Epithelial cell of esophagus (primary cell): Measurements from ENCODE around the gene FCHSD2.

Experiments
- DNase-seq: peaks from one replicate; pipeline ENCODE4 v3.0.0; 2010; ENCODE audit warnings: low read depth
- H3K4me3 ChIP-seq: 2 replicates; pipeline ENCODE4 v1.5.1; 2011; ENCODE audit warnings: mild to moderate bottlenecking, low read length, control low read depth
- TF ChIP-seq, protein P1 (sequence below): IDR thresholded peaks from 2 replicates; pipeline ENCODE4 v1.5.1; 2011; ENCODE audit warnings: low read depth, mild to moderate bottlenecking, low read length, control low read depth, inconsistent platforms; ENCODE audit not compliant: insufficient read depth; ENCODE audit errors: missing control alignments

FCHSD2 gene

DNA sequence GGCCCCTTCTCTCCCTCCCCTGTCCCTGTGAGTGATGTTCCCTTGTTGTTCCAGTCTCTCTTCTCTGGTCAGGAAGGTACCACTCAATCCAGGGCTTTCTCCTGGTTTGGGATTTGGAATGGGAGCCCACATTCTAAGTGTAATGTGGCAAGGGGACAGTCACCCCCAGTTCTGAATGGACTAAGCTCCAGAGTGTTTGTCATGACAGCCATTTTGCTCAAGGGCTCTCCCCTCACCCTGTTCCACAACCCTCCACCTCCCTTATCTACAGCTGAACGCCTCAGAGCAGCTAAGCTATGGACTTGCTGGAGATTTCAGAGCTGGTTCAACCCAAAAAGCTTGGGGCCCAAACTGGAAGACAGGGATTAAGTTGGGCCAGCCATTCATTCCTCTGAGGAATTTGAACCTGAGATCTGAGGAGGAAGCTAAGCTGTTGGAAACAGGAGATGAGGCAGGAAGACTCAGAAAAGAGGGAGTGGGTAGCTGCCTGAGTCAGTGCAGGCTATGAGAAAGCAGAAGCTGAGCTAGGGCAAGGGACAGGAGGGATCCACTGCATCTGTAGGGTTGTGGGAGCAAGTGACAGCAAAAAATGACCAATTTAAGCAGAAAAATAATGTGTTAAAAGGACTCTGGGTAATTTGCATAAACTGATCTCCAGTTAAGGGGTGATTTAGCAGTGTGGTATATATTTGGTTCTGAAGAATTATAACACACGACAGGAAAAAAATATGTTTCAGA lies 22.9 kb upstream of the FCHSD2 start:
- H3K4me3 ChIP-seq = no peak overlapping the region
- TF ChIP-seq, protein P1, sequence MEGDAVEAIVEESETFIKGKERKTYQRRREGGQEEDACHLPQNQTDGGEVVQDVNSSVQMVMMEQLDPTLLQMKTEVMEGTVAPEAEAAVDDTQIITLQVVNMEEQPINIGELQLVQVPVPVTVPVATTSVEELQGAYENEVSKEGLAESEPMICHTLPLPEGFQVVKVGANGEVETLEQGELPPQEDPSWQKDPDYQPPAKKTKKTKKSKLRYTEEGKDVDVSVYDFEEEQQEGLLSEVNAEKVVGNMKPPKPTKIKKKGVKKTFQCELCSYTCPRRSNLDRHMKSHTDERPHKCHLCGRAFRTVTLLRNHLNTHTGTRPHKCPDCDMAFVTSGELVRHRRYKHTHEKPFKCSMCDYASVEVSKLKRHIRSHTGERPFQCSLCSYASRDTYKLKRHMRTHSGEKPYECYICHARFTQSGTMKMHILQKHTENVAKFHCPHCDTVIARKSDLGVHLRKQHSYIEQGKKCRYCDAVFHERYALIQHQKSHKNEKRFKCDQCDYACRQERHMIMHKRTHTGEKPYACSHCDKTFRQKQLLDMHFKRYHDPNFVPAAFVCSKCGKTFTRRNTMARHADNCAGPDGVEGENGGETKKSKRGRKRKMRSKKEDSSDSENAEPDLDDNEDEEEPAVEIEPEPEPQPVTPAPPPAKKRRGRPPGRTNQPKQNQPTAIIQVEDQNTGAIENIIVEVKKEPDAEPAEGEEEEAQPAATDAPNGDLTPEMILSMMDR = no peak
- no peak for DNase-seq

DNA sequence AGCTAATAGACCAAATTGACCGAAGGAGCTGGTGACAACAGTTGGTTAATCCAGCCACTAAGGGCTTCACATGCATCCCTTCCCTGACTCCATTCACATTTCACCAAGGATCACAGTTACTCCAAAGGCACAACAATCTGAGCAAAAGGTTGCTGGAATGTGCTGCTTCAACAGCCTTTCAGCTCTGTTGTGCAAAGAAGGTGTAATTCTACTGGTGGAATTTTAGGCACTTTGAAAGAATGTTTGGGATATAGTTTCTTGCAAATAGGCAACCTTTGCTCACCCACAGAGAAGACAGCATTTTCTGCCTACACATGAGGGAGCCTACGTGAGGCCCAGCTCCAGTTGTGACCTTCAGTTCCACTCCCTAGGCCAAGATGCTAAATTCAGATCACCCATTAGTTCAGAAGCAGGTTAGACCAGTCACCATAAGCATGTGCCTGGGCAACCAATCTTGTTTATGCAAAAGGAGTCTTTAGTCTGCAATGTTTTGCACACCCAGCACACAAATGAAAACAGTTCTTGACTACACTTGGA lies 21.6 kb upstream of the FCHSD2 start:
- peak; percentile 18 for DNase-seq
- no peak overlapping the region for H3K4me3 ChIP-seq
- TF ChIP-seq, protein P1 = no peak

DNA sequence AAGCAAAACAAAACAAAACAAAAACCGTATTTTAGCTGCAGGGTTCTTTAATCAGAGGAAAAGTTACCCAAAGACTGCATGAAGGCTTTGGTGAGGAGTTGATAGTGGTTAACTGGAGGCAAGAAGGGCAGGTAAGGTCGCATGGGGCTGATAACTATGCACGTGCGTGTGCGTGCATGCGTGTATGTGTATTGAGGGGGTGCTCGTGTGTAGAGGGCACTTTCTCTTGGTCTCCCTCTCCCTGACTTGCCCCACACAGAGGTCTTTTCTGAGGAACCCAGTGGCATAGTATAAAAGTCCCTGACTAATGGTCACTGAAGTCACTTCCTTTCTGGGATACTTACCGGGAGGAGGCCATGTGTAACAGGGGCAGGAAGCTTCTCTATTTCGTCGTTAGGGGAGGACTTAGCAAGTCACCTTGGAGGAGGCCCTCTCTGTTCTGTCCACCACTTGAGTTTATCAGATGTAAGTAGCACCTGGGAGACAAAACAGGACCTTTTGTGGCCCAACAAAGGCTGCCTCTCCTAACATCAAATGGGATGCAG lies 20.1 kb upstream of the FCHSD2 start:
- TF ChIP-seq, protein P1 = no peak
- DNase-seq = no peak

DNA sequence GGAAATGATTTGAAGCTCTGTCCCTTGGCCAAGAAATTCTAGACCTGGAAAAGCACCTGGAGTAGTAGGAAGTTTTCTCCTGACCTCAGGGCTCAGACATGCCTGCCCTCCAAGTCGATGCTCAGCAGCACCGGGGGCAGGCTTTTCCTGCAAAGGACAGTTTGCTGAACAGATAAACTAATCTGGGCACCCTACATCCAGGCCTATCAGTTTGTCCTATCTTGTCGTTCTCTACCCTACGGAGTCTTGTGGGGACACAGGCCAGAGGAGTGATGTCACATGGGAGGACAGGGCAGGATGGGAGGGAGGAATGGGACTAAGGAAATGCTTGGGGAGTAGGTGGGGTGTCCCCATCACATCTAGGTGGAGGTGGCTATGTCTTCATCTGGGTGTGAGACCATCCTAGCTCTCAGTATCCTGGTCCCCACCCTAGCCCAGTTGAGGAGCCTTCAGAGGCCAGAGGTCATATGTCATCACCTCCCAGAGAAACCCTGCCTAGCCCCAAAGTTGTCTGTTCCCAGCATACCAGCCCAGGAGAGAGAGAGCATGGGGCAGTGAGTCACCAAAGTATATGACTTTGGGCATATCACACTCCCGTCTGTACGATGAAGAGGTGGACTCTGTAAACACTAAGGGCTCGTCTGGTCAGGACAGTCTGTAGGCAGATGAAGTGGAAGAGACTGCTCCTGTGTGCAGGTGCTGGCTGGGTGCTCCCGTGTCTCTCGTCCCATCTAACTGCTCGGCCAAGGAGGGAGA lies 18.1 kb upstream of the FCHSD2 start:
- TF ChIP-seq, protein P1 = no peak
- no peak overlapping the region for H3K4me3 ChIP-seq
- DNase-seq = peak; percentile 15

More for the DNA sequence above, 20.1 kb upstream of the FCHSD2 start:
- no peak overlapping the region for H3K4me3 ChIP-seq

DNA sequence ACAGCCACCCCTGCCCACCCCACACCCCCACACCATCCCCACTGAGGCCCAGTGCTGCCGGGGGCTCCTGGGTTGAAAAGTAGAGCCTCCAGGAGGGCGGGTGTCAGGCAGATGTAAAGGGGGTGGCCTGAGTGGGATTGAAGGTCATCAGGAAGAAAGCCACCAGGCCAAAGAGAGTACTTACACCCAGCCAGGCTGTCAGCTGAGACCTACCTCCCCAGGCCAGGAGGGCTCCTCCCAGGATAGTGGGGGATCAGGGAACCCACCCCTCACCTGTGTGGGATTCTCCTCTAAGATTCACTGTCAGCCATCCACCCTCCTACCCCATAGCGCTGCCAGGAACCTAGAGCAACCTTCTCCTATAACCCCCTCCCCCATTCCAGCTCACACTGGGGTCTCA lies 17.2 kb upstream of the FCHSD2 start:
- no peak overlapping the region for H3K4me3 ChIP-seq
- DNase-seq = no peak
- TF ChIP-seq, protein P1 = no peak

DNA sequence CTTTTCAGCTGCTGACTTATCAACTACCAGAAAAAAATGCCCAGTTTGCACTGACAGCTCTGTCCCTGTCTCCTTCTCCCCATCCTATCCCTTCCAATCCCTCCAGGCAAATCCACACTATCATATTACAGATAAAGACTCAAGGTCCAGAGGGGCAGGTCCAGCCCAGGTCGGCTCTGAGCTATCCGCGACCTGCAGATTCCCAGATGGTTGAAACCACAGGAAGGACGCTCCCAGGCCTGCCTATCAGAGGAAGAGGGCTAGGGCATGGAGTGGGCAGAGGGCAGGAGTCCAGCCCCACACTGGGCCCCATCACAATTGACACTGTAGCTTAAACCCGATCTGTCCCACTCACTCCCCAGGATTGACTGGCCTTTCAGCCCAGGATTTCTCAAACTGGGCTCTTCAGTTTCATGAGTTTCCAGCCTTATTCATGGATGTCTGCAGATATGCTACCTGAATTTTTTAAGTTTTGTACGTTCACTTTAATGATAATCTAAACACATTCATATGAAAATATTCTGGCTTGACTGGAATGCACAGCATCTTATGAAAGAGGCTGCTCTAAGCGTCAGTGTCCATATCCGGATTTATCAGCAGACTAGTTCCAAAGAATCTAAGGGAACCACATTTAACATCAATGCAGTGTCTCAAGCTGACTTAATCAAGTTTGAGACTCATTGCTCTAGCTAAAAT lies 16.4 kb upstream of the FCHSD2 start:
- DNase-seq = no peak
- TF ChIP-seq, protein P1 = no peak
- H3K4me3 ChIP-seq = no peak overlapping the region
